ENCODE data around the gene CD6.

The CD6 gene

DNA sequence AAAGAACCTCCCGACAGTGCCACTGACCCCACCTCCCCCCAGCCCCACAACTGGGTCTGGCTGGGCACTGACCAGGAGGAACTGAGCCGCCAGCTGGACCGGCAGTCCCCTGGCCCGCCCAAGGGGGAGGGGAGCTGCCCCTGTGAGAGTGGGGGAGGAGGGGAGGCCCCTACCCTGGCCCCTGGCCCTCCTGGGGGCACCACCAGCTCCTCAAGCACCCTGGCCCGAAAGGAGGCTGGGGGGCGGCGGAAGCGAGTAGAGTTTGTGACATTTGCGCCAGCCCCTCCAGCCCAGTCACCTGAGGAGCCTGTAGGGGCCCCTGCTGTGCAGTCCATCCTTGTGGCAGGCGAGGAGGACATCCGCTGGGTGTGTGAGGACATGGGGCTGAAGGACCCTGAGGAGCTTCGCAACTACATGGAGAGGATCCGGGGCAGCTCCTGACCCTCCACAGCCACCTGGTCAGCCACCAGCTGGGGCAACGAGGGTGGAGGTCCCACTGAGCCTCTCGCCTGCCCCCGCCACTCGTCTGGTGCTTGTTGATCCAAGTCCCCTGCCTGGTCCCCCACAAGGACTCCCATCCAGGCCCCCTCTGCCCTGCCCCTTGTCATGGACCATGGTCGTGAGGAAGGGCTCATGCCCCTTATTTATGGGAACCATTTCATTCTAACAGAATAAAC, 34.9 kb upstream of the CD6 start:
- DNase-seq: no peak

- DNase-seq: no peak
Observed at GRCh38 chr11:60937144-60937527, 34.3 kb upstream of the CD6 start.

DNA sequence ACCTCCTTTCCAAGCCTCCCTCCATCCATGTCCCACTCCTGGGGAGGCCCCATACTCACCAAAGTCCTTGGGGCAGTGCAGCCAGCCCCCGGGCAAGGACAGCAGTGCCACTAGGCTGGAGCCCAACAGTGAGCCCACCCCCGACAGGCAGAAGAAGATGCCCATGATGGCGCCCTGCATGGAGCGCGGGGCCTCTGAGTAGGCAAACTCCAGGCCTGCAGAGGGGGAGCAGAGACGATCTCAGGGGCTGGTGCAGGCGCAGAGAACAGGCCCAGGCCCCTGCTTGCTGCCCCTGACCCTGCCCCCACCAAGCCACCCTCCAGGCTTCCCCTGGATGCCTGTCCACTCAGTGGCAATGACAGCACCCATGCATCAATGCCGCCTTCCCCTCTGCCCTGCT, 33.7 kb upstream of the CD6 start:
- DNase-seq: no peak

DNA sequence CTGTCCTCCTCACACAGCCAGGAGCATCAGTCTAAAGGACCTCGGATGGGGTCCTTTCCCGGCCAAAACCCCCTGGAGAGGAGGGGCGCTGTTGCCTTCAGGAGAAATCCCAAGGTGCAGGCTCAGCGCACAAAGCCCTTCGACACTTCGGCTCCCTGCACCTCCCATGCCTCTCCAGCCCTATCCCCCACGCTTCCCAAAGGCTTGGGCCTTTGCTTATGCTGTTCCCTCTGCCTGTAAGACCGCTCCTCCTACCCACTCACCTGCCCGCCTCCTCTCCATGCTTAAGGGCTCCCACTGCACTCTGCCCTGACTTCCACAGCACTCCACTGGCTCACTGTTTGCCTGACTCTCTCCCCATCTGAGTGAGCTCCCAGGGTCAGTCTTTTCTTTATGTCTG, 33.0 kb upstream of the CD6 start:
- no peak for DNase-seq

DNA sequence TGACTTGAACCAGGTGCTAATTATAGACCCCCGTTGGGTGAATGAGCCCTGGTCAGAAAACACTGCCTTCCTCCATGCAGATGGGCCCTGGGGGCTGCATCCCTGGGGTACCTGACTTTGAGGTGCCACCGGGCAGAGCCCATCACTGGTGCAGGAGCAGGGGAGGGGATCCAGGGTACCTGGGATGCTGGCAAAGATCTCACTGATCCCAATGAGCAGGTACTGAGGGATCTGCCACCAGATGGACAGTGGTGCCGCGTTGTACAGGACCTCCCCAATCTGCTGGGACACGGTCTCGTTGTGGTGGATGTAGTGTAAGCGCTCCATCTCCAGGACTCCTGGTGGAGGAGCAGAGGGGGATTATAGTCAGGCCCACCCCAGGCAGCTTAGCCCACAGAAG, 32.2 kb upstream of the CD6 start:
- no peak for DNase-seq

DNA sequence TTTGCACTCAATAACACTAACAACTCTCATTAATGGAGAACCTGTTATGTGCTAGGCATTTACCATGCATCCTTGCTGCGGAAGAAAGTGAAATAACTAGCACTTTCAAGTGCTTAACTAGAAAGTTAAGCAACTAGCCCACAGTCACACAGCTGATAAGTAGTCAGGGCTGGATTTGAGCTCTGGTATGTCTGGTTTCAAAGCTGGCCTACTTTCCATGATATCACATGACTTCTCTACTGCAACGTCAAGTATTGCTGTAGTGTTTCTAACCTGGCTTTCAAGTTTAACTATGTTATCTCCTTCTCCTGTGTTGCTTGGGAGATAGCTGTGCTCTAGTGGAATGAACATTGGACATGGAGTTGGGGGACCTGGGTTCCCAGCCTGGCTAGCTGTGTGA, 31.6 kb upstream of the CD6 start:
- DNase-seq: no peak

DNA sequence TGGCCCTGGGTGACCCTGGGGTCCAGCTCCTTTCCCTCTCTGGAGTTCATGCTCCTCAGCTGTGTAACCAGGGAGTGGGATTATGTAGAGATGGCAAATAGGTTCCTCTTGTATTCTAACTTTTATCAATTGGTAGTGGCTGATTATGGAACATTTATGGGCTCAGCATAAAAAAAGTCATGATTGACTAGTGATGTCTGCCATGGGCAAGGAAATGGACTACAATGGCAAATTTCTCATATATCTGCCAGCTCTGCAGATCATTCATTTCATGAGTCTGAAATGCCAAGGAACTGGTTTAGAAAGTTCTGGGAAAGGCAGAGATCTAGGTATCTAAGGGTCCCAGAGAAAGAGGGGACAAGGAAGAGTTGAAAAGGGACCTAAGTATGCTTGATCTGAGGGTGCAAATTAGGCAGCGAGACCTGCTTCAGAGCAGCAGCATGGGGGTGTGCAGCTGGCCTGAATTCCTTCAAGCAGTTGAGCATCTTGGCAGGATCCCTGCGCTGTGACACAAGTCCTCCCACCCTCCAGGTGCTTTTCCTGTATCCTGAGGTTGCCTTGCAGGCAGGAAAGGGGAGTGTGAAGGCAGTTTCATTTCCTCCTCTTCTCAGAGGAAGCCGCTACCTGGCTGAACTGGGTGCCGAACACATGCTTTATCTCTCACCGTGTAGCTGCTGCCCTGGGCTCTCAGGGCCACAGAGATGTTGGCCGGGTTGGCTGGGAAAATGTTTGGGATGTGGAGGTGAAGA, 29.9 kb upstream of the CD6 start:
- no peak for DNase-seq

DNA sequence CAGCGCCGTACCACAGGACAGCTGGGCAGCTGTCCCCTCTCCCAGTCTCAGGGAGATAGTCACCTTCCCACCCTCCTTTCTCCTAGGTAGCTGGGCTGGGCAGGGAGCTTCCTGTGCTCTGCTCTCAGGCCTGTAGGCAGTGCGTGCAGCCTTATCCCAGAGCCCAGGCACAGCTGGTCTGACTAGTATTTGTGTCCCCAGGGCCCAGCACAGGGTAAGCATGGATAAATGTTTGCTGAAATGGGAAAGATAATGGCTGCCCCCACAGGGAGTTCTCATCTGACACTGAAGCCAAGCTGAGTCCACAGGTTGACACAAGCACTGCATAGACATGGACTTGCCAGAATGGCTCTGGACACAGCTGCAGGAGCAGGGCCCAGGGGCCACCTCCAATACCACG, 29.3 kb upstream of the CD6 start:
- no peak for DNase-seq

DNA sequence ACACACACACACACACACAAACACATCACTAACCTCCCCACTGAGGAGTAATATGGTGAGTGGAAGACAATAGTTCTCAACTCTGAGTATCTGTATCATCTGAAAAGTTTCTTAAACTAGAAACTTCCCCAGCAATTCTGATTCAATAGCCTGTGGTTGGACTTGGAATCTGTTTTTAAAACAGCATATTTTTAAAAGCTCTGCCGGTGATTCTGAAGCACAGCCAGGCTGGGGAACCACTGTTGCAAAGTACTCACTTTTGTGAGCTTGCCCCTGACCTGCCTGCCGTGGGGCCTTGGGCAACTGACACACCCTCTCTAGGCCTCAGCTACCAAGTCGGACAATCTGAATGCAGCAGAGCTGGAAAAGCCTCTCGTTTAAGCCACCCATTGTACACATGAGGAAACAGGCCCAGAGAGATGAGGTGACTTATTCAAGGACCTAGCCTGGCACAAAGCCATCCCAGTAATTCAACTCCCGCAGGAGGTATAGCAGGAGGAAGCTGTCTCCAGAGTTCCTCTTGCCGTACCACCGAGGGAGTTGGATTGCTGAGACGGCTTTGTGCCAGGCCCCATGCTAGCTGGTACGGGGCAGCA, 28.4 kb upstream of the CD6 start:
- no peak for DNase-seq

GRCh38 chr11:60944490-60945294, 26.8 kb upstream of the CD6 start:
- no peak for DNase-seq

GRCh38 chr11:60945295-60945667, 26.2 kb upstream of the CD6 start:
- DNase-seq: no peak

GRCh38 chr11:60946601-60947264, 24.7 kb upstream of the CD6 start:
- DNase-seq: no peak

GRCh38 chr11:60947700-60948099, 23.8 kb upstream of the CD6 start:
- DNase-seq: no peak

- no peak for DNase-seq
Observed at GRCh38 chr11:60948250-60948649, 23.2 kb upstream of the CD6 start.

- DNase-seq: no peak
Observed at GRCh38 chr11:60950024-60950423, 21.5 kb upstream of the CD6 start.

- no peak for DNase-seq
Observed at GRCh38 chr11:60950933-60951605, 20.4 kb upstream of the CD6 start.

- DNase-seq: no peak
Observed at GRCh38 chr11:60951606-60951903, 19.9 kb upstream of the CD6 start.

DNA sequence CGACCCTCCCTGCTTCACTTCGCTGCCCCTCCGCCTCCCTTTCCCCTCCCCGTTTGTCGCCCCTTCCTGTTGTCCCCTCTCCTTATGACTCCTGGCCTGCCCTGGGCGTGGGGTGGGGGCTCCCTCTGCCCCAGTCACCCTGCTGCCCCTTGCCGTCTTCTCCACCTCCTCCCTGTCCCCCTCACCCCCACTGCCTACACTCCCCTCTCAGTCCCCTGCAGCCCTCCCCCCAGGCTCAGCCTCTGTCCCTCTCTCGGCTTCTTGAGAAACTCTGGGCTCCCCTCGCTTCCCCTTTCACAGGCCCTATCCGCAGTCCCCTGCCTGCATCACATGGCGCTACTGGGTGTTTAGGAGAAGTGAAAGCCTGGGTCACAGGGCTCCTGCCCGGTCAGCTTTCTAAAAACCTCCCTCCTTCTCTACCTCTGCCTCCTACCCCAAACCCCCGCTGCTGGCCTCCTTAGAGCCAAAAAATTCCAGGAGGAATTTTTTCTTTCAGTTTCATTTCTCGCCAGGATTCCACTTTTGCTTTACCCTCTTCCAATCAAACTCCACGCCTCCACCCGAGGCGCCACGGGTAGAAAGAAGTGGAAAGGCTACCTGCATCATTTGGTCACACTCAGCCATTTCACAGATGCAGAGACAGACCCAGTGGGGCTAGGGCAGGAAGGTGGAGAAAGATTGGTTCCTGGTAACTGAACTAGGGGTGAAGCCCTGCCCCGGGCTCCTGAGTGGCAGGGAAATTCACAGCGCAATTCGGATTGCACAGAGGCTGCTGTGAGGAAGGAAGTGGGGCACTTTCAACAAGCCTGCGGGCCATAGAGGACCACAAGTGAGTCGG, 19.4 kb upstream of the CD6 start, which contains the start of gene SLC15A3:
Gene SLC15A3 (minus strand): TSS at position 273 of the 838 bp plus-strand sequence. CDS start 625 bp downstream, outside the sequence.
- DNase-seq: no peak

DNA sequence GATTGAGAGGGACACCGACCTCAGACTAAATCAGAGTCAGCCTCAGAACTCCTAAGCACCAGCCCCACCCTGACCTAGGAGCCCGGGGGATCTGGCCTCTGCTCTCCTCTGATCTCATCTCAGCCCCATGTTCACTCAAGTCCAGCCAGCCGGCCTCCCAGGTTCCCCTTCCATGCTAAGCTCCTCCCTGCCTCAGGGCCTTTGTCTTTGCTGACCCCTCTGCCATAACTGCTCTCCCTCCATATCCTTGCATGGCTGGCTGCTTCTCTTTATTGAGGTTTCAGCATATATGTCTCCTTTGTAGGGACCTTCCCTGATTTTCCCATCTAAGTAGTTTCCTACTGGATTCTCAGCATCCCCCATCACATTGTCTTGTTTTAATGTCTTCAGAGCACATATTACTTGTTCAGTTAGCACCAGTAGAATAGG, 18.7 kb upstream of the CD6 start:
- DNase-seq: no peak

DNA sequence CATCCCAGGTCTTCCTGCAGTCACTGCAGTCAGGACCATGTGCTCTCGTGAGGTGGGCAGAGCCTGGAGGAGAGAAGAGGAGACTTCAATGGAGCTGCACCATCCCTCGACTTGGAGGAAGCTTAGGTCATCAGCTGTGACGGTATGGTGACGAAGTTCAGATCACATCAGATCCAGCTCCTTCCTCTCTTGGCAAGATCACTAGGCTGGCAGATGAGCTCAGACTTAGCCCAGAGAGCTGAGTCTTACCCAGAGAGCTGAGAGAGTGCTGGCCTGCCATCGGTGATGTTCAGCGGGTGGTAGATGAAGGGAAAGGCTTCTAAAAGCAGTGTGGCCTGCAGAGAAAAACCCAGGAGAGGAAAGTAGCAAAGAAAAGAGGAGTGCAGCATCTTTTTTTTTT, 17.7 kb upstream of the CD6 start:
- no peak for DNase-seq

- DNase-seq: no peak
Observed at GRCh38 chr11:60954421-60954820, 17.1 kb upstream of the CD6 start.

- DNase-seq: no peak
Observed at GRCh38 chr11:60955571-60955970, 15.9 kb upstream of the CD6 start.

Data from NCI-H2227 treated with DMSO at 0.1 percent for 48 hours (cell line).